Measurements from ENCODE around the gene SLMAP.

SLMAP gene

DNA sequence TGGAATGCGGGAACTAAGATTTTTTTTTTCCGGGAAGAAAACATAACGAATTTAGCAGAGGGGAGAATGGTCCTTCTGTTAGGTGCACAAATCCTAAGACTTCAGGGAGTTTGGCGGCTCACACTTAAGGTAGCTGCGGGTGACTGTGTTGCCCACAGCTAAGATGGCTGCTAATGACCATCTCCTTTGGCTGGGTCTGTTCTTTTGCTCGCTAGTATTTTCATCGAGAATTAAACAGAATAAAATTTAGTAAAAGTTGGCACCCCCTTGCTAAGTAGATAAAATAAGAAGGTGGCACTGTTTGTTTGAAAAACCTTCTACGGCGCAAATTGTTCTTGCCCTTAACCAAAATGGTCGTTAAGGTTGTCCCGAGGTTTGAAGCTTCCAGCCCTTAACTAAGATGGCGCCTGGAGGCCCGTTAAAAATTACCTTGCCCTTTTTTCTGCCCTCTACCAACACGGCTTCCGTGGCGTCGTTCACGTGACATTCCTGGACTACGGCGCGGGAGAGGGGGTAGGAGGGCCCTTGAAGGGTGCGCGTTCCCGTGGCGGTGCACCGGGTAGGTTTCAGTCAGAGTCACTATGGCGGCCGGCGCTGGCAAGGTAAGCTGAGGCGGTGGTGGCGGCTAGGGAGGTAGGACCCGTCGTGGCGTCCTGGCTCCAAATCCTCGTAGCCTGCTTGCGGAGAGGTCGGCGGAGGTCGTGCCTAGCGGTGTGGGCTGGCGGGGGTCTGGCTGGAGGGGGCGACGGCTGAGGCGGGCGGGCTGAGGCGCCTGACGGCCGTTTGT lies at the start of gene SLMAP:
SLMAP (plus strand) TSS at position 569 of the 787 bp plus-strand sequence. CDS start 1,343 bp downstream, outside the sequence.
- peak; percentile 89 for DNase-seq (ENCODE audit: low read depth, low spot score)

DNA sequence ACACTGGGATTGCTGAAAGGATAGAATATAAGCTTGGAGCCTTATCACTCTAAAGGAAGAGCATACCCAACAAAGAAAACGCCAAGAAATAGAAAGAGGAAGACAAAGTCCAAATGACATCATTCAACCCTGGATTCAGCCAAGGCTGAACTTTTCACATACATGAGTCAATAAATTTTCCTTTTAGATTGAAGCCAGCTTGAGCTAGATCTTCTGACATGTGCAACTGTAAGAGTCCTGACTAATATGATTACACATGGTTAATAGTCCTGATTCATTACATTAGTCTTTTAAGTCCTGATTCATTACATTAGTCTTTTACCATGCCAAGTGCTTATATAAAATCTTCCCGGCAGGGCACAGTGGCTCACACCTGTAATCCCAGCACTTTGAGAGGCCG lies 49.6 kb upstream of the SLMAP start:
- DNase-seq (ENCODE audit: low read depth, low spot score) = no peak

- DNase-seq (ENCODE audit: low read depth, low spot score) = no peak
These were observed 47.1 kb upstream of the SLMAP start for GRCh38 chr3:57709031-57709430.

DNA sequence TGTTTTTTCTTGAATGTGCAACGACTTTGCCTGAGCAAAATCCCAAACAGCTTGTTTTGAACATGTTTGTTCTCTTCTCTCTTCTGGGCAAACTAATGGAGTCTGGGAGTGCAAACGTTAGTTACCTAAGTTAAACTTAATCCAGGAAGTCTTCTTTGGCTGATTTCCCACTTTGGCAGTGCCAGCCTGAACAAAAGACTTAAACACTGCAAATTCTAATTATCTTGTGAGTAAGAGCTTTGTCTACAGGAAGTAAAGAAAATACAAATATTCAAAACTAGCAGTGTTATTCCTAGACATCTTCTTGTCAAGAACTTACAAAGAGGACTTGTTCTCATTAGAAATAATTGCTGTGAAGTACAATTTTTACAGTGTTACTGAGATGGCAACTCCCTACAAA lies 46.5 kb upstream of the SLMAP start:
- no peak for DNase-seq (ENCODE audit: low read depth, low spot score)

DNA sequence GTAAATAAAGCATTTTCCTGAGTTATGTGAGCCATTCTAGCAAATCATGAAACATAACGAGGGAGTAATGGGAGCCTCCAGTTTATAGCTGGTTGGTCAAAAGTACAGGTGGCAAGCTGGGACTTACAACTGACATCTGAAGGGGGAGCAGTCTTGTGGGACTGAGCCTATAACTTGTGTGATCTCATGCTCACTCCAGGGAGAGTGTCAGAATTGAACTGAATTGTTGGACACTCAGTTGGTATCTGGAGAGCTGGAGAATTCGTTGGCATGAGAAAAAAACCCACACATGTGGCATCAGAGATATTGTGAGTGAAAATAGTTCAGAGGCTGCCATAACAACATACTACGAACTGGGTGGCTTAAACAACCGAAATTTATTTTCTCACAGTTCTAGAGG lies 40.4 kb upstream of the SLMAP start:
- DNase-seq (ENCODE audit: low read depth, low spot score) = no peak

DNA sequence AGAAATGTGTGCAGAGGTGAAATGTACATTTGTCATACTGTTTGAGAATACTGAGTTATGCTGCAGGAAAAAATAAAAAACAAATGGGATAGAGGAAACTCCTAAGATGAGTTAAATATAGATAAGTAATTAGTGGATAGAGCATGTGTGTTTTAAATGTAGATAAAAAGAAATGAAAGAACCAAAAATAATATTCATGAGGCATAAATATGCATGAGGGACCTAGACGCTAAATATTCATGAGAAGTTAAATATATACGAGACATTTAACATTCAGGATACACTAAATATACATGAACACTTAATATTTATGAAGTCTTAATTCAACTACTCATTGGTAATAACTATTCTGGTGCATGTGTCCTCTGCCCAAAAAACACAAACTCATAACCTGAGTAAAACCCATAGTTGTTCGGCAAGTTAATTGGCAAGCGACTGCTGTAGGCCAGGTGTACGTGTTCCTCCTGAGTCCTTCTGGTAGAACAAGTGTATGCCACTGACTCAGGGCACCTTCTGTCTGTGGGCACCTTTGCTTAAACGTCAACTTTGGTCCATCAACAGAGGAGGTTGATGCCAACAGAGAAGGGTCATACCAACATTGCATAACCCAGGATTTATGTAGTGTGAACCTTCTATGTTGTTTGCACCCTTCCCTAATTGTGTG lies 38.8 kb upstream of the SLMAP start:
- no peak for DNase-seq (ENCODE audit: low read depth, low spot score)

DNA sequence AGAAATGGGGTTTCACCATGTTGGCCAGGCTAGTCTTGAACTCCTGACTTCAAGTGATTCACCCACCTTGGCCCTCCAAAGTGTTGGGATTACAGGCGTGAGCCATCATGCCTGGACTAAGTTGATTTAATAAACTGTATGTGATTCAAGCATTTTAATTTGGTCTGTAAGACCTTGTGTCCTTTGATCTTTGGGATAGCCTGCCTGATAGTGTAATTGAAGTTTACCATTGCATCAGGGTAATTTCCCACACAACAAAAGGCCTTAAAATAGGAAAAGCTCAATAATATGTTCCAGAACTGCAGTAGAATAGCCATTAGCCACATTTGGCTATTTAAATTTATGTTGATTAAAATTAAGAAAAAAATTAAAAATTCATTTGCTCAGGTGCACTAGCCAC lies 38.0 kb upstream of the SLMAP start:
- no peak for DNase-seq (ENCODE audit: low read depth, low spot score)

- DNase-seq (ENCODE audit: low read depth, low spot score) = no peak
These were observed 29.7 kb upstream of the SLMAP start for GRCh38 chr3:57726397-57726796.

DNA sequence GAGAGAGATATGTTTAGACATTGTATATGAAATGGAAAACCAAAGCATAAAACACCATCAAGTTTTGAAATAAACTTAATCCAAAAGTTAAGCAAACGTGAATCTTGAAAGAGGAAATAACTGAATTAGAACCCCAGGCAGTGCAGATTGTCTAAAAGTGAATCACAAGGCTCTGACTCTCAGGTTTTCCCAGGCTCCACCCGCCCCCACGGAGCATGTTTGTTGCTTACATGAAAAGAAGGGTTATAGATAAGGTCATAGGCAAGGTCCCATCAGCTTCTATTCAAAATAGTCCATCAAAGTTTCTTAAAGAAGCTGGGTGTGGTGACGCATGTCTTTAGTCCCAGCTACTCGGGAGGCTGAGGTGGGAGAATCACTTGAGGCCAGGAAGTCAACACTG lies 29.0 kb upstream of the SLMAP start:
- no peak for DNase-seq (ENCODE audit: low read depth, low spot score)

GRCh38 chr3:57729334-57730045 lies 26.6 kb upstream of the SLMAP start:
- no peak for DNase-seq (ENCODE audit: low read depth, low spot score)

DNA sequence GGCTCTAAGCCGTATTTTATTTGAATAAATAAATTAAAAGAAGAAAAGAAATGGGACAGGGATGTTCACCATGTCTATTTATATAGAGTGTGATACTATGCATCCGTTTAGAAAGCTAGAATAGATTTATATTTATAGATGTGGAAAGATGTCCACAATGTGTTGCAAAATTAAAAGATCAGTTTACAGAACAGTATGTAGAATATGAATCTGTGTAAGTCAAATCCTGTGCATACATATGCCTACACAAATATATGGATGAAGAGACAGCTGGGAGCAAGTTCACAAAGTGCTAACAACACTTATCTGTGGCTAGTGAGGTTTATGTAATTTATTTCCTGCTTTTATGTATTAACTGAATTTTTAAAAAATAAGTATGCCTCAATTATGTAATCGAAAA lies 25.4 kb upstream of the SLMAP start:
- no peak for DNase-seq (ENCODE audit: low read depth, low spot score)

GRCh38 chr3:57731311-57731710 lies 24.8 kb upstream of the SLMAP start:
- no peak for DNase-seq (ENCODE audit: low read depth, low spot score)

- DNase-seq (ENCODE audit: low read depth, low spot score) = no peak
These were observed 22.3 kb upstream of the SLMAP start for GRCh38 chr3:57733790-57734189.

GRCh38 chr3:57735405-57735804 lies 20.7 kb upstream of the SLMAP start:
- DNase-seq (ENCODE audit: low read depth, low spot score) = no peak

- no peak for DNase-seq (ENCODE audit: low read depth, low spot score)
These were observed 18.3 kb upstream of the SLMAP start for GRCh38 chr3:57737840-57738239.

GRCh38 chr3:57738391-57738790 lies 17.7 kb upstream of the SLMAP start:
- no peak for DNase-seq (ENCODE audit: low read depth, low spot score)

- DNase-seq (ENCODE audit: low read depth, low spot score) = no peak
These were observed 16.1 kb upstream of the SLMAP start for GRCh38 chr3:57740027-57740426.

- no peak for DNase-seq (ENCODE audit: low read depth, low spot score)
These were observed 12.6 kb upstream of the SLMAP start for GRCh38 chr3:57743496-57743895.

DNA sequence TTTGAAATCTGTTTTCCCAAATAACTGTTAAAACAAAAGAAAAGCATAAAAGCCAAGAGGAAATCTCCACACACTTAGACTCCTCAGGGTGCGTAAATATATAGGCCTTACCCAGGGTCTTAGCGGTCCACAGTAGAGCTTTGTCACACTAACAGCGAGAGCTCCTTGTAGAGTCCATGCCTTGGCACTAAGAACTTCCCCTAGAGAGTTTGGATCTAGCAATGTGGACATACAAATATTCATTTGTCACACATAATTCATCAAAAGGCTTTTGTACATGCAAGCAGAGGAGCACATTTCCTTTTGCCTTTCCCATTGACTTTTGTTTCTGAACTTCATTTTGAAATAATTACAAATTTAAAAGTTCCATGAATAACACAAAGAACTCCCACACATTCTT lies 11.0 kb upstream of the SLMAP start:
- DNase-seq (ENCODE audit: low read depth, low spot score) = no peak

GRCh38 chr3:57746156-57747010 lies 9.7 kb upstream of the SLMAP start:
- no peak for DNase-seq (ENCODE audit: low read depth, low spot score)

DNA sequence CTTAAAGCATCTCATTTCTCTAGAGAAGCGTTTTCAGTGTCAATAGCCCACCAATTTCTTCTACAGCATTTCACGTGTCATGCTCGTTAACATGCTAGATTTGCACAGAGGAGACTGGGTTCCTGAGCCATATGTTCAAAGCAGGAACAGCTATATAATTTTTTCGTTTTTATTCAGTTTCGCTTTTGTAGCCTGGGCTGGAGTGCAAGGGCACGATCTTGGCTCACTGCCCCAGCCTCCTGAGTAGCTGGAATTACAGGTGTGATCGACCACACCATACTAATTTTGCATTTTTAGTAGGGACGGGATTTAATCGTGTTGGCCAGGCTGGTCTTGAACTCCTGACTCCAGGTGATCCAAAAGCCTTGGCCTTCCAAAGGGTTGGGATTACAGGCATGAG lies 6.6 kb upstream of the SLMAP start:
- no peak for DNase-seq (ENCODE audit: low read depth, low spot score)

- DNase-seq (ENCODE audit: low read depth, low spot score) = no peak
These were observed 3.8 kb upstream of the SLMAP start for GRCh38 chr3:57752307-57752706.

All from activated naive CD8-positive, alpha-beta T cell treated with anti-CD3 and anti-CD28 coated beads, Interleukin-2, amount 50 U/mL, for 16 hours (primary cell).